ENCODE measurements around the gene PHOSPHO1.

- TF ChIP-seq CTCF (IDR thresholded peaks at IDR 0.05): no peak
- no peak for TF ChIP-seq ZFX (IDR thresholded peaks at IDR 0.05; ENCODE audit: borderline replicate concordance)
Observed at GRCh38 chr17:49231563-49231894, 942 bp upstream of the PHOSPHO1 start.
